IMR-90 (cell line): ENCODE data around the gene NAB1. TPM values are rescaled to one million over a fixed set of nuclear protein-coding genes. Genes with fewer than 3 reads are reported as not detected.

ENCODE experiments used
- ATAC-seq: fragments of 200-7000 bp; cut with Tn5 transposase; 2 replicates; pipeline ENCODE4 v1.9.1; 2020; ENCODE audit warnings: low read depth, mild to moderate bottlenecking, moderate library complexity
- BruUV-seq: library from RNA; stranded (reverse); fragments of 400-500 nt; replicated peaks from 2 replicates; lab custom pipeline; 2021; lab: Mats Ljungman, UMichigan
- CTCF ChIA-PET: fragments of 300-600 bp; formaldehyde crosslinking; extraction: SDS; loops from one replicate; lab custom pipeline; 2021; ENCODE audit warnings: antibody characterized with exemption; lab: Yijun Ruan, JAX
- POLR2A ChIA-PET: fragments of 300-600 bp; sonication (Branson Sonifier 250); formaldehyde crosslinking; loops from one replicate; lab custom pipeline; 2022; ENCODE audit warnings: antibody characterized with exemption; ENCODE audit not compliant: unreplicated experiment; lab: Charles Lee
- DNase-seq: peaks from one replicate; pipeline ENCODE4 v3.0.0; 2013
- H2AFZ ChIP-seq: replicated peaks from 2 replicates; pipeline ENCODE3; 2013; ENCODE audit warnings: low read length, mild to moderate bottlenecking; ENCODE audit not compliant: poor library complexity
- H2AK5ac ChIP-seq: 2 replicates; pipeline ENCODE4 v1.6.1; 2013; ENCODE audit warnings: low read depth, low read length, inconsistent platforms
- H2AK9ac ChIP-seq: replicated peaks from 2 replicates; pipeline ENCODE3; 2013; ENCODE audit warnings: mild to moderate bottlenecking, low read depth, low read length, moderate library complexity; ENCODE audit not compliant: poor library complexity
- H2BK120ac ChIP-seq: 2 replicates; pipeline ENCODE4 v1.6.1; 2013; ENCODE audit warnings: low read depth, low read length, inconsistent platforms
- H2BK15ac ChIP-seq: 3 replicates; pipeline ENCODE4 v1.6.1; 2013; ENCODE audit warnings: low read depth, low read length, inconsistent platforms
- H2BK20ac ChIP-seq: 2 replicates; pipeline ENCODE4 v1.6.1; 2013; ENCODE audit warnings: low read depth, mild to moderate bottlenecking, inconsistent platforms, low read length, moderate library complexity
- H2BK5ac ChIP-seq: 2 replicates; pipeline ENCODE4 v1.6.1; 2013; ENCODE audit warnings: mild to moderate bottlenecking, low read depth, low read length, inconsistent platforms; ENCODE audit not compliant: poor library complexity, severe bottlenecking
- H3K14ac ChIP-seq: replicated peaks from 2 replicates; pipeline ENCODE4 v1.6.1; 2013; ENCODE audit warnings: low read depth, low read length, inconsistent platforms
- H3K18ac ChIP-seq: 2 replicates; pipeline ENCODE4 v1.6.1; 2013; ENCODE audit warnings: low read depth, low read length, control low read depth
- H3K23ac ChIP-seq: 2 replicates; pipeline ENCODE4 v1.6.1; 2013; ENCODE audit warnings: low read depth, low read length, inconsistent platforms
- H3K27ac ChIP-seq: 2 replicates; pipeline ENCODE4 v1.5.1; 2013; ENCODE audit warnings: mild to moderate bottlenecking, control low read depth, low read length; ENCODE audit not compliant: insufficient read depth
- H3K27me3 ChIP-seq: 2 replicates; pipeline ENCODE4 v1.6.1; 2013; ENCODE audit warnings: low read length; ENCODE audit not compliant: control insufficient read depth, insufficient read depth
- H3K36me3 ChIP-seq: 2 replicates; pipeline ENCODE4 v1.6.1; 2013; ENCODE audit warnings: low read length, mixed read lengths; ENCODE audit not compliant: control insufficient read depth, insufficient read depth
- H3K4ac ChIP-seq: 2 replicates; pipeline ENCODE4 v1.6.1; 2013; ENCODE audit warnings: low read depth, low read length, inconsistent platforms
- H3K4me1 ChIP-seq: 2 replicates; pipeline ENCODE4 v1.6.1; 2013; ENCODE audit warnings: low read length, mixed read lengths; ENCODE audit not compliant: control insufficient read depth, insufficient read depth
- H3K4me2 ChIP-seq: 2 replicates; pipeline ENCODE4 v1.6.1; 2013; ENCODE audit warnings: low read depth, mild to moderate bottlenecking, control low read depth, low read length, moderate library complexity
- H3K4me3 ChIP-seq: 2 replicates; pipeline ENCODE4 v1.5.1; 2013; ENCODE audit warnings: low read depth, mild to moderate bottlenecking, control low read depth, low read length, moderate library complexity; ENCODE audit not compliant: insufficient read depth
- H3K56ac ChIP-seq: 2 replicates; pipeline ENCODE4 v1.6.1; 2013; ENCODE audit warnings: low read length, inconsistent platforms; ENCODE audit not compliant: insufficient read depth; ENCODE audit errors: extremely low read depth
- H3K79me1 ChIP-seq, 2 experiments: 2 replicates each; pipeline ENCODE4 v1.6.1; 2013; ENCODE audit warnings: low read length in 2 of 2, inconsistent platforms in 1 of 2, low read depth in 1 of 2
- H3K9ac ChIP-seq: 2 replicates; pipeline ENCODE4 v1.6.1; 2013; ENCODE audit warnings: low read depth, low read length, control low read depth
- H3K9me1 ChIP-seq: 2 replicates; pipeline ENCODE4 v1.6.1; 2013; ENCODE audit warnings: low read length, inconsistent platforms; ENCODE audit not compliant: insufficient read depth
- H3K9me3 ChIP-seq: 2 replicates; pipeline ENCODE4 v1.6.1; 2013; ENCODE audit warnings: low read length; ENCODE audit not compliant: control insufficient read depth, insufficient read depth
- H4K20me1 ChIP-seq: 2 replicates; pipeline ENCODE4 v1.6.1; 2013; ENCODE audit warnings: low read length, inconsistent platforms; ENCODE audit not compliant: insufficient read depth
- H4K5ac ChIP-seq: 2 replicates; pipeline ENCODE4 v1.6.1; 2013; ENCODE audit warnings: mild to moderate bottlenecking, low read depth, low read length, control low read depth
- H4K8ac ChIP-seq, 2 experiments: 2 replicates each; pipeline ENCODE4 v1.6.1; 2013; ENCODE audit warnings: low read depth in 2 of 2, low read length in 2 of 2, control low read depth in 1 of 2, inconsistent platforms in 1 of 2
- H4K91ac ChIP-seq: 2 replicates; pipeline ENCODE4 v1.6.1; 2013; ENCODE audit warnings: low read depth, low read length, inconsistent platforms; ENCODE audit not compliant: insufficient read depth
- CEBPB ChIP-seq: IDR thresholded peaks from 2 replicates; pipeline ENCODE4 v1.6.1; 2012; ENCODE audit warnings: low read depth, low read length, improper control_type of control experiment
- CHD1 ChIP-seq: IDR thresholded peaks from 2 replicates; pipeline ENCODE4 v1.6.1; 2012; ENCODE audit warnings: low read depth, low read length, improper control_type of control experiment
- FOS ChIP-seq: fragments of 150-350 bp; IDR thresholded peaks from 2 replicates; pipeline ENCODE4 v1.6.1; 2016; ENCODE audit warnings: low read depth, low read length
- MAFK ChIP-seq: IDR thresholded peaks from 2 replicates; pipeline ENCODE4 v1.6.1; 2012; ENCODE audit warnings: low read depth, low read length, improper control_type of control experiment
- MAZ ChIP-seq: IDR thresholded peaks from 2 replicates; pipeline ENCODE4 v1.6.1; 2012; ENCODE audit warnings: low read depth, mild to moderate bottlenecking, low read length, improper control_type of control experiment, moderate library complexity, borderline replicate concordance
- MXI1 ChIP-seq: IDR thresholded peaks from 2 replicates; pipeline ENCODE4 v1.6.1; 2012; ENCODE audit warnings: low read depth, mild to moderate bottlenecking, low read length, moderate library complexity, borderline replicate concordance
- RFX5 ChIP-seq: IDR thresholded peaks from 2 replicates; pipeline ENCODE4 v1.8.0; 2012; ENCODE audit warnings: low read depth, mild to moderate bottlenecking, low read length, moderate library complexity
- SMC3 ChIP-seq: fragments of 150-350 bp; IDR thresholded peaks from 2 replicates; pipeline ENCODE4 v1.6.1; 2016; ENCODE audit warnings: low read depth, mild to moderate bottlenecking, antibody characterized with exemption, low read length, moderate library complexity
- WGBS, 2 experiments: methylation state at CpG; one replicate each; pipeline versions ENCODE4 v1.1.5 to v1.1.7; 2013; ENCODE audit warnings: missing lambda C conversion rate in 2 of 2; ENCODE audit not compliant: insufficient read length in 1 of 2; ENCODE audit errors: extremely low coverage in 2 of 2; 5-methylcytosine and 5-hydroxymethylcytosine counted together
- dilution Hi-C: fragments of 300-500 bp; cut with HindIII; formaldehyde crosslinking; loops from one replicate; pipeline ENCODE4 v1.14.3; 2018; ENCODE audit warnings: low sequenced_read_pairs; ENCODE audit not compliant: unreplicated experiment
- in situ Hi-C: fragments of 300-500 bp; cut with MboI; formaldehyde crosslinking; loops from 3 replicates; pipeline ENCODE4 v1.14.3; 2019; ENCODE audit warnings: low sequenced_read_pairs, inconsistent platforms, mixed read lengths
- intact Hi-C: fragments of 100-400 bp; cut with micrococcal nuclease; formaldehyde crosslinking; loops from 2 replicates; pipeline ENCODE4 v1.10.0; 2022
- polyA plus RNA-seq, 3 experiments: library from polyadenylated mRNA; depleted of rRNA; stranded (reverse); fragments of >200 nt; gene quantifications; 2 replicates each; pipeline ENCODE4 v1.2.3, GENCODE V29; 2012; ENCODE audit warnings: low replicate concordance in 1 of 3
- total RNA-seq: library from RNA; depleted of rRNA; stranded (reverse); fragments of >200 nt; gene quantifications from 2 replicates; pipeline ENCODE4 v1.2.3, GENCODE V29; 2012

The NAB1 gene
- total and polyA plus RNA-seq, 2 of the 4 experiments (the other 2 are of a cell fraction) = 11.9 to 31.2 TPM

DNA sequence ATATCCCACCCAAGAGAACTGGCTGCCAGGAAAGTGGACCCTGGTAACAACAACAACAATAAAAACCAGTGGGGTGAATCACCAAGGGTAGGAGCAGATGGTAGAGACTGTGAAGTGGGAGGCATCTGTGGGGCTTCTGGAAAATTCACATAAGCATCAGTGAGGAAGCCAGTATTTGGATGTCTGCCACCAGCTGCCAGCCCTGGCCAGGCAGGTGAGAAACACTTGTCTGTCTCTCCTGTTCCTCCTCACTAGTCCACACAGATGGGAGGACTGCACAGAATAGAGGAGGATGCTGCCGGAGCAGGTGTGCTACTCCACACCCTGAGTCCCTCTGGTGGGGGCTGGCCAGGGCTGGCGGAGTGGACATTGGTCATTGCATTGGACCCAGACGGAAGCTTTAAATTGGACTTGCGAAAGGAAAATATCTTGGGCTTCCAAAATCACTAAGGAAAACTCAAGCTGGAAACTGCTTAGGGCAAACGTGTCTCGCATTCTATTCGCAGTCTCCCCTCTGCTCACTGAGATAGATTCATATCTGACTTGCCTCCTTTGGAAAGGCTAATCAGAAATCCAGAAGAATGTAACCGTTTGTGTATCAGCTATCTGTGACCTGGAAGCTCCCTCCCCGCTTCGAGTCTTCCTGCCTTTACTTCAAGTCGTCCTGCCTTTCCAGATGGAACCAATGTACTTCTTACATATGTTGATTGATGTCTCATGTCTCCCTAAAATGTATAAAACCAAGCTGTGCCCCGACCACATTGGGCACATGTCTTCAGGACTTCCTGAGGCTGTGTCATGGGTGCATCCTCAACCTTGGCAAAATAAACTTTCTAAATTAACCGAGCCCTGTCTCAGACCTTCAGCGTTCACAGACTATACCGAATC lies 69.1 kb downstream of the NAB1 start:
- 85% methylated on average over 7 of the region's 15 CpGs; no CpG with 5 or more reads in 1 of the 2 experiments for WGBS, 2 experiments
- ATAC-seq = no peak
- no peak overlapping the region for H3K4me2 ChIP-seq
- H3K14ac ChIP-seq = peak overlapping the region; percentile 37; the same call in 1 of the 2 replicates
- H2AK5ac ChIP-seq = peak overlapping the region; percentile 22; the same call in 1 of the 2 replicates
- no peak overlapping the region for H4K5ac ChIP-seq
- intact Hi-C loops (no loop called here), in situ Hi-C loops (no loop called here), dilution Hi-C loops (no loop called here)
- H2AFZ ChIP-seq = peak overlapping the region; percentile 46
- no peak overlapping the region for H3K4me3 ChIP-seq
- H3K36me3 ChIP-seq = no peaks in the 10 kb centered on the region
- no peak overlapping the region for H3K9ac ChIP-seq
- no peak for TF ChIP-seq CEBPB
- no peak for TF ChIP-seq MAFK
- no peak for TF ChIP-seq MAZ
- TF ChIP-seq SMC3 = no peak
- no peak for TF ChIP-seq MXI1
- no peak for TF ChIP-seq RFX5
- no peak for TF ChIP-seq FOS
- TF ChIP-seq CHD1 = no peak
- H3K4me1 ChIP-seq = peaks cover 2% of the 10 kb centered on the region; the same call in 1 of the 2 replicates
- no peak overlapping the region for H2BK5ac ChIP-seq
- H2AK9ac ChIP-seq = no peak overlapping the region
- no peak overlapping the region for H3K18ac ChIP-seq
- H3K27me3 ChIP-seq = 0 out of 2 replicates have a peak, but pooled peaks cover under 1% of the 10 kb centered on the region
- H3K56ac ChIP-seq = no peak overlapping the region
- H2BK120ac ChIP-seq = no peak overlapping the region
- DNase-seq = no peak
- CTCF ChIA-PET = no interaction called here
- POLR2A ChIA-PET = no interaction called here
- H2BK15ac ChIP-seq = no peak overlapping the region
- no peak overlapping the region for H3K27ac ChIP-seq
- BruUV-seq = no TSS peak
- H3K9me1 ChIP-seq = no peaks in the 10 kb centered on the region; the same call in 1 of the 2 replicates
- no peak overlapping the region for H4K91ac ChIP-seq
- no peaks in the 10 kb centered on the region; the same call in 1 of the 2 replicates for H3K9me3 ChIP-seq
- H4K20me1 ChIP-seq = no peaks in the 10 kb centered on the region
- H2BK20ac ChIP-seq = no peak overlapping the region
- H3K79me1 ChIP-seq = no peaks in the 10 kb centered on the region
- H4K8ac ChIP-seq = no peak overlapping the region
- H3K4ac ChIP-seq = no peak overlapping the region
- H3K23ac ChIP-seq = no peak overlapping the region
